Measurements from ENCODE around the gene DLG2.
"Not testable (repeated sequence)": the region's sequence is repeated elsewhere in the genome, so short reads cannot be mapped to it uniquely, and the experiment has no call there.

DLG2 gene

DNA sequence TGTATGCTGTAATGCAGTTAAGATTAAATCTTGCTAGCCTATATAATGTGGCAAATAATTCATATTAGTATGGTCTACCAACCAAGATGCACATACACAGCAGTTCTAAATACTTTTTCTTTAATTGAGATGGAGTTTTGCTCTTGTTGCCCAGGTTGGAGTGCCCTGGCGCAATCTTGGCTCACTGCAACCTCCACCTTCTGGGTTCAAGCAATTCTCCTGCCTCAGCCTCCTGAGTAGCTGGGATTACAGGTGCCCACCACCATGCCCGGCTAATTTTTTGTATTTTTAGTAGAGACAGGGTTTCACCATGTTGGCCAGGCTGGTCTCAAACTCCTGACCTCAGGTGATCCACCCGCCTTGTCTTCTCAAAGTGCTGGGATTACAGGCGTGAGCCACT is 27.2 kb upstream of the DLG2 start:
- H3K4me1 Mint-ChIP-seq: peaks cover 58% of the 10 kb centered on the region
- not testable (repeated sequence) for H3K9me3 Mint-ChIP-seq, H3K36me3 Mint-ChIP-seq, H3K27me3 Mint-ChIP-seq, H3K4me3 Mint-ChIP-seq, H3K27ac Mint-ChIP-seq

DNA sequence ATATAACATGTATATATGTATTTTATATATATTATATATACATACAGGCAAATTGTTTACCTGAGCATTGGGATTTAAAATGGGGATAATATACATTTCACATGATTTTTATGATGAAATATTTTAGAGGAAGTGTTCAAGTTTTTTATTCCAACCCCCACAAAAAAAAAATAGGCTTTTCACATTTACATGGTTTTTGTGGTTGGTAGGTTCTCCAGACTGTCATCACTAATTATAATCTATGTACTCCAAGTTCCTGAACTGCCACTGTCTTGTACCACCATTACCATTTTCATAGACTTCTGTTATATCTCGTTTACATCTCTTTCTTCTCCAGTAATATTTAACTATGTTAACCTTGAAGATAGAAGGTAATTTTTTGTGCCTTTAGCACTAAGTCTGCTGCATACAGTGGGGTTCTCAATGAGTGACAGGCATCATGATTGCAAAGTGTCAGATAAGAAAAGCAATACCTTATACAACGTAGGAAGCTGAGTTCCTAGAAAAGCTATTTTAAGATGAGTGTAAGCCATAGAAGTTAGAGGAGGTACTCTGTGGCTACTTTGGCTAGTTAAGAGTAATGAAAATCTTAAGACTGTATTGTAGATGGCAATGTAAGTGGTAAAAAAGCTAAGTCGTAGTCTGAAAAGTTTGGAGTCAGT is 25.8 kb upstream of the DLG2 start:
- H3K36me3 Mint-ChIP-seq: peaks cover 8% of the 10 kb centered on the region
- H3K9me3 Mint-ChIP-seq: no peaks in the 10 kb centered on the region
- peaks cover 55% of the 10 kb centered on the region for H3K4me1 Mint-ChIP-seq
- H3K27me3 Mint-ChIP-seq: no peaks in the 10 kb centered on the region
- peak overlapping the region; percentile 30 for H3K27ac Mint-ChIP-seq
- no peak overlapping the region for H3K4me3 Mint-ChIP-seq

GRCh38 chr11:85651118-85651517 is 24.0 kb upstream of the DLG2 start:
- Mint-ChIP-seq H3K4me3 (no peak overlapping the region), H3K27ac (no peak overlapping the region), H3K9me3 (no peaks in the 10 kb centered on the region), H3K4me1 (peaks cover 55% of the 10 kb centered on the region), H3K36me3 (peaks cover 4% of the 10 kb centered on the region), H3K27me3 (no peaks in the 10 kb centered on the region)

DNA sequence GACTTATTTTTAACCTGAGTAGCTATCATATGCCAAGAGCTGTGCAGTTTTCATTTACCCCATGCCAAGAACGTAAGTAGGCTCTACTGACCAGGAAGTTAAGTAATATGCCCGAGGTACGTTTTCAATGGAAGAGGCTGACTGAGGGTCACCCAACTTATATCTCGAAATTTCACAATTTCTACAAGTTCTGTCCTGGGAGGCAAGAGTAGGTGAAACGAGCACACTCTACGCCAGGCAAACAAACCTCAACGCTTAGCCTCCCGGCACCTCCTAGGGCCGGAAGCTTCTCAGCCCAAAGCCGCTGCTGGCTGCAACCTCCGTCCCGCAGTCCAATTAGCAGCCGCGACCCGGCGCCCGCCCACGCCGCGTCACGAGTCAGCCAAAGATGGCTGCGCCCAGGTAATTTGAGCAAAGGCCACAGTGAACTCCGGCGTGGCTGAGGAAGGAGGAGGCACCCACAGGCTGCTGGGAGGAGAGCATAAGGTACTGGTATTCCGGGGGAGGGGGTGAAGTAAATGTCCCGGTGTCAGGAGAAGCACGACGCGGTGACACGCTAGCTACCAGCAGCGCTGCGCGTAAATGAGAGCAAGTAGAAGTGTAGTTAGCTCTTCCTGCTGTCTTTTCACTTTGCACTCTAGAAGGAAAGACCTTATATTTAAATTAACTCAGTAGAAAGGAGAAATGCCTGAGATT is 20.6 kb upstream of the DLG2 start, which contains the start of gene TMEM126A:
Gene TMEM126A, plus strand, starts transcription at position 364 of the 696 bp plus-strand sequence. CDS start 2,289 bp downstream, outside the sequence.
- Mint-ChIP-seq H3K4me3 (peak within 1 kb of the TSS; percentile 94), H3K4me1 (peaks cover 44% of the 10 kb centered on the region), H3K36me3 (peaks cover 4% of the 10 kb centered on the region), H3K27me3 (peaks cover 5% of the 10 kb centered on the region), H3K27ac (peak within 1 kb of the TSS; percentile 94), H3K9me3 (no peaks in the 10 kb centered on the region)

DNA sequence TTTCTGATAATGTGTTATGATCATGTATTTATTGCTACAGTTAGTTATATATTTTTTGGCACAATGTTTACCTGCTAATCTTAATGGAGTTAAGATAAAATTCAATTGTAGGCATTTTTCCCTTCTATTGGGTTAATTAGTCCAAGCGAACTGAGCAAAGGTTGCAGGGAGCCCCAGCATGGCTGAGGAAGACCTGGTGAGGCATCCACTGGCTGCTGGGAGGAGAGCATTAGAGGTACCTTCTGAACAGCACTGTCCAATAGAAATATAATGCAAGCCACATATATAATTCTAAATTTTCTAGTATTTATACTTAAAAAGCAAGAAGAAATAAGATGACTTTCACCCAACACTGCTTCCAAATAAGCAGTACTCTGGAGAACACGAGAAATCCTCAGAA is 19.9 kb upstream of the DLG2 start:
- Mint-ChIP-seq H3K36me3 (peaks cover 2% of the 10 kb centered on the region), H3K27ac (peak overlapping the region; percentile 94), H3K9me3 (no peaks in the 10 kb centered on the region), H3K4me3 (peak overlapping the region; percentile 94), H3K27me3 (peaks cover 10% of the 10 kb centered on the region), H3K4me1 (peaks cover 39% of the 10 kb centered on the region)

GRCh38 chr11:85643191-85643614 is 16.1 kb upstream of the DLG2 start:
- no peak overlapping the region for H3K4me3 Mint-ChIP-seq
- peaks cover 10% of the 10 kb centered on the region for H3K27me3 Mint-ChIP-seq
- no peak overlapping the region for H3K27ac Mint-ChIP-seq
- H3K4me1 Mint-ChIP-seq: peaks cover 14% of the 10 kb centered on the region
- H3K9me3 Mint-ChIP-seq: no peaks in the 10 kb centered on the region
- no peaks in the 10 kb centered on the region for H3K36me3 Mint-ChIP-seq

DNA sequence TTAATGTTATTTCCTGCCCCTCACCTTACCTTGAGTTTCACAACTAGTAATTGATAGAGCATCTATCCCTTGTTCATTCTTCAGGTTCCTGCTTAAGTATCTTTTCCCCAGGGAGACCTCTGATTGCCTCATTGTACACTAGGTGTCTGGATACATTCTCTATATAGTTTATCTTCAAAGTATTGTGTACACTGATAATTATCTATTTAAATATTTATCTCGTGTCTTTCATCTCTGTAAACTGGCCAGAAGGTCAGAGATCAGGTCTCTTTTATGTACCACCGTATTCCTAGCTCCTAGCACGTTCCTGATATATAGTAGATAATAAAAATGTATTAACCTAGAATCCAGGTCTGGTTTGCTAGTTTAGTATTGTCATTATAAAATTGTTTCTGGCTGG is 7.6 kb upstream of the DLG2 start:
- no peaks in the 10 kb centered on the region for H3K9me3 Mint-ChIP-seq
- peaks cover 11% of the 10 kb centered on the region for H3K4me1 Mint-ChIP-seq
- no peak overlapping the region for H3K4me3 Mint-ChIP-seq
- H3K27me3 Mint-ChIP-seq: no peaks in the 10 kb centered on the region
- H3K36me3 Mint-ChIP-seq: peaks cover 4% of the 10 kb centered on the region
- no peak overlapping the region for H3K27ac Mint-ChIP-seq

DNA sequence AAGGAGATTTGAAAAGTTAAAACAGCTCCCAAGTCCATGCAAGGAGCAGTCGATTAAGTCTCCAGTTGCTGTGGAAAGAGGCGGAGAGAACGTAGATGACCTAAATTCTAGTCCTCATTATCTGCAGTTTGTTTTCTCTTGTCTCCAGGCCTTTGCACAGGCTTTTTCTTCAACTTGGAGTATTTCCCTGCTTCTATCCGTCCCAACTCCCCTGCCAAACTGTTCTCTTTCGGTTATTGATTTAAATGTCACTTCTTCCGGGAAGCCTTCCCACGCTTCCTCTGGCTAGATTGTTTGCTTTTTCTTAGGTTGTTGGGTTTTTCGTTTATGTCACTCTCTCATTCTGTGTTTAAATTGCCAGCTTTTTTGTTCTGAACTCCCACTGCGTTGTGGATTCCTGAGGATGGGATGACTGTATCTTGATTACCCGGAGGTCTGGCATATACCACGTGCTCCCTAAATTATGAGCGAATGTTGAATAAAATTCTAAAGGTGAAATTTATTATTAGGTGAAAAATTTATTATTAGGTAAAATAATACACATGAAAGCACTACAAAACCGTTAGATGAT is 1.7 kb upstream of the DLG2 start:
- Mint-ChIP-seq H3K9me3 (no peaks in the 10 kb centered on the region), H3K27ac (peak overlapping the region; percentile 100), H3K36me3 (no peaks in the 10 kb centered on the region), H3K4me3 (peak overlapping the region; percentile 100), H3K4me1 (peaks cover 50% of the 10 kb centered on the region), H3K27me3 (no peaks in the 10 kb centered on the region)

- Mint-ChIP-seq H3K4me3 (peak within 1 kb of the TSS; percentile 100), H3K9me3 (no peaks in the 10 kb centered on the region), H3K27ac (peak within 1 kb of the TSS; percentile 100), H3K27me3 (no peaks in the 10 kb centered on the region), H3K4me1 (peaks cover 52% of the 10 kb centered on the region), H3K36me3 (no peaks in the 10 kb centered on the region)
Observed at GRCh38 chr11:85627998-85628770, 1.0 kb upstream of the DLG2 start, which contains the start of gene TMEM126B. Gene TMEM126B, plus strand, starts transcription at chr11:85628593. Its CDS starts 15 bp downstream, at chr11:85628608.

DNA sequence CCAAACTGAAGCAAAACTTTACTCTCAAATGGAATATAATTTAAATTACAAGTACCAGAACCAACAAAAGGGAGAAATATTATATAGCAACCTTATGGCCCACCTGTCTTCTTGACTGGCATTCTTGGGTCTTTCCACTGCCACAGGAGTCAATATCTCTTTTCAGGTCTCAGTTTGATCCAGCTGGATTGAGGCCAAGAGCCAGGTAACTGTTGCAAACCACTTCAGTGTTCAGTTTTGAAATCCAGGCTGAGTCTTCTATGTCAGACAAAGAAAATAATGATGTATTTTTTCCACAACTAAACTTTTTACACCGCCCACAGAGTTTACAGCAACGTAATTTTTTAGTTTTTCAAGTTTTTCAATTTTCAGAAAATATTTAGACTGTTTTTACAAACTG is 648 bp downstream of the DLG2 start:
- H3K4me3 Mint-ChIP-seq: peak overlapping the region; percentile 100
- peak overlapping the region; percentile 100 for H3K27ac Mint-ChIP-seq
- peaks cover 3% of the 10 kb centered on the region for H3K36me3 Mint-ChIP-seq
- no peaks in the 10 kb centered on the region for H3K9me3 Mint-ChIP-seq
- no peaks in the 10 kb centered on the region for H3K27me3 Mint-ChIP-seq
- H3K4me1 Mint-ChIP-seq: peaks cover 51% of the 10 kb centered on the region

GRCh38 chr11:85620256-85620655 is 6.9 kb downstream of the DLG2 start:
- Mint-ChIP-seq H3K9me3 (no peaks in the 10 kb centered on the region), H3K4me3 (no peak overlapping the region), H3K27ac (no peak overlapping the region), H3K36me3 (peaks cover 6% of the 10 kb centered on the region), H3K4me1 (peaks cover 14% of the 10 kb centered on the region), H3K27me3 (no peaks in the 10 kb centered on the region)

GRCh38 chr11:85619499-85619898 is 7.6 kb downstream of the DLG2 start:
- H3K4me3 Mint-ChIP-seq: no peak overlapping the region
- H3K27me3 Mint-ChIP-seq: no peaks in the 10 kb centered on the region
- no peak overlapping the region for H3K27ac Mint-ChIP-seq
- H3K9me3 Mint-ChIP-seq: no peaks in the 10 kb centered on the region
- H3K36me3 Mint-ChIP-seq: peaks cover 6% of the 10 kb centered on the region
- H3K4me1 Mint-ChIP-seq: peaks cover 6% of the 10 kb centered on the region

DNA sequence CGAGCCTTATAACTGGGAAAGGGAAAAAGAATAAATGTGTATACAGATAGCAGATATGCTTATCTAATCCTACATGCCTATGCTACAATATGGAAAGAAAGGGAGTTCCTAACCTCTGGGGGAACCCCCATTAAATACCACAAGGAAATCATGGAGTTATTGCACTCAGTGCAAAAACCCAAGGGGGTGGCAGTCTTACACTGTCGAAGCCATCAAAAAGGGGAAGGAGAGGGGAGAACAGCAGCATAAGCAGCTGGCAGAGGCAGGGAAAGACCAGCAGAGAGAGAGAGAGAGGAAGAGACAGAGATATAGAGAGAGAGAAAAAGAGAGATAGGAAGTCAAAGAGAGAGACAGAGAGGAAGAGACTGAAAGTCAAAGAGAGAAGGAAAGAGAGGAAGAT is 15.5 kb downstream of the DLG2 start:
- not testable (repeated sequence) for H3K27ac Mint-ChIP-seq

GRCh38 chr11:85609286-85609685 is 17.9 kb downstream of the DLG2 start:
- not testable (repeated sequence) for H3K9me3 Mint-ChIP-seq, H3K4me3 Mint-ChIP-seq, H3K27ac Mint-ChIP-seq

More for the DNA sequence above, 15.5 kb downstream of the DLG2 start:
- not testable (repeated sequence) for H3K4me1 Mint-ChIP-seq, H3K27me3 Mint-ChIP-seq, H3K9me3 Mint-ChIP-seq, H3K36me3 Mint-ChIP-seq, H3K4me3 Mint-ChIP-seq

GRCh38 chr11:85608621-85609020 is 18.5 kb downstream of the DLG2 start:
- not testable (repeated sequence) for H3K9me3 Mint-ChIP-seq, H3K27ac Mint-ChIP-seq, H3K4me3 Mint-ChIP-seq, H3K36me3 Mint-ChIP-seq, H3K27me3 Mint-ChIP-seq, H3K4me1 Mint-ChIP-seq

More at GRCh38 chr11:85609286-85609685, 17.9 kb downstream of the DLG2 start:
- H3K36me3 Mint-ChIP-seq, H3K27me3 Mint-ChIP-seq, H3K4me1 Mint-ChIP-seq: not testable (repeated sequence)

All from activated naive CD4-positive, alpha-beta T cell treated with anti-CD3 and anti-CD28 coated beads, Interleukin-2, amount 50 U/mL, for 24 hours (primary cell).